ENCODE data around the gene TENT5D. TPM values are rescaled to one million over a fixed set of nuclear protein-coding genes. Genes with fewer than 3 reads are reported as not detected.

TENT5D gene
- total and polyA plus RNA-seq, 9 of the 15 experiments (the other 6 are each of a cell fraction or from before 2014, with no cell fraction given) = 0.08 to 0.41 (median 0.15) TPM; not detected in 1

DNA sequence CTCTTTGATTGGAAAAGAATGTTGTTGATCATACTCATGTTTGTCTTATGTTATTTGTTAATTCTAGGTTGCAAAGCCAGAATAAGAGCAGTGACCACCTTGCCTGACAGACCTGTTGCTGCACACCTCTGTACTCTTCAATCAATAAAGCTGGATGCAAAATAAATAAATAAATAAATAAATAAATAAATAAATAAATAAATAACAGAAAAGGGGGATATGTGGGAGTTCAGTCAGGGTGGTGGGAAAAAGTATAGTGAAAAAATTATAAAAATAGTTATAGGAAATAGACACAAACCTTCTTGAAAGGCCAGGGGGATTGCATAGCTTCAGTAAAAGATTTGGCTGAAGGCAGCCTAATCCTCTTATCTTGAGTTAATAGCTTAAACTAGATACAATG lies 51.3 kb downstream of the TENT5D start:
- H3K79me2 ChIP-seq (ENCODE audit: control insufficient read depth, insufficient read depth, low read length) = no peaks in the 10 kb centered on the region
- no peaks in the 10 kb centered on the region for H3K27me3 ChIP-seq (ENCODE audit: control insufficient read depth in 2 of 2, insufficient read depth in 2 of 2, low read length in 2 of 2)
- CTCF ChIA-PET (ENCODE audit: low intra/inter-chr PET ratio) = no interaction called here
- POLR2A ChIA-PET = no interaction called here
- no peak overlapping the region for H3K4me2 ChIP-seq (ENCODE audit: insufficient read depth, low read length)
- TF ChIP-seq CHCHD3 (CRISPR knock-in tag; IDR thresholded peaks at IDR 0.05) = no peak
- no peaks in the 10 kb centered on the region for H3K9me3 ChIP-seq (replicated peaks; ENCODE audit: control insufficient read depth, insufficient read depth, low read depth, low read length)
- H3K27ac ChIP-seq (ENCODE audit: extremely low read depth, low read depth, low read length) = no peak overlapping the region
- H3K4me3 ChIP-seq = no peak overlapping the region
- in situ Hi-C loops (cut with MboI) = no loop called here
- no peaks in the 10 kb centered on the region for H3K36me3 ChIP-seq (ENCODE audit: control insufficient read depth, insufficient read depth, low read length)
- DNase-seq (ENCODE audit: extremely low read depth in 1 of 4, low spot score in 3 of 4) (no peak), ATAC-seq (no peak), FAIRE-seq (no peak)
- no peaks in the 10 kb centered on the region for H4K20me1 ChIP-seq (replicated peaks; ENCODE audit: control insufficient read depth, insufficient read depth, low read length)
- BruUV-seq (replicated peaks) = no TSS peak
- H3K9ac ChIP-seq (ENCODE audit: insufficient read depth in 1 of 2, low read depth in 2 of 2, low read length in 2 of 2) = no peak overlapping the region
- intact Hi-C loops (cut with micrococcal nuclease) = no loop called here
- no peaks in the 10 kb centered on the region for H3K4me1 ChIP-seq (replicated peaks in 1 of 2; ENCODE audit: control insufficient read depth in 2 of 2, insufficient read depth in 2 of 2, low read length in 2 of 2)
- H2AFZ ChIP-seq (ENCODE audit: low read depth, low read length) = no peak overlapping the region
- H3K9me1 ChIP-seq (ENCODE audit: control insufficient read depth, insufficient read depth, low read length) = no peaks in the 10 kb centered on the region

DNA sequence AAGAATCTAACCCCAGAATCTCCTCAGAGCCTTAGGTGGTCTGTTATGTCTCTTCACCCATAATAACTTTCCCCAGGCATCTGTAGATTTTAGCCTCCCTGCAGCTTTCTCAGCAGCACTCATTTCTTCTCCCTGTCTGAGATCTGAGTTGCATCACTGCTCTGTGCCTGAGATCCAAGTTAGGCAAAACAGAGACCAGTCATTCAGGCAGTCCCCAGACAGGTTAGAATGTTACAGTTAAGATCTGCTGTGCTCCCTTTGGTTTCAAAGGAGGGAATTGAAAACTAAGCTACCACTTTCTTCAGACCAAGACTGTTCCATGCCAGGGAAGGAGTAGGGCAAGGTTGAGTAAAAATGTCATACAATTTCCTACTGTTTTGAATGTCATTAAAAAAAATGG lies 65.3 kb downstream of the TENT5D start:
- no peaks in the 10 kb centered on the region for H3K9me1 ChIP-seq (ENCODE audit: control insufficient read depth, insufficient read depth, low read length)
- no peaks in the 10 kb centered on the region for H3K4me1 ChIP-seq (replicated peaks in 1 of 2; ENCODE audit: control insufficient read depth in 2 of 2, insufficient read depth in 2 of 2, low read length in 2 of 2)
- H3K9me3 ChIP-seq (replicated peaks; ENCODE audit: control insufficient read depth, insufficient read depth, low read depth, low read length) = no peaks in the 10 kb centered on the region
- no peak overlapping the region for H3K27ac ChIP-seq (ENCODE audit: extremely low read depth, low read depth, low read length)
- TF ChIP-seq GABPB1 (CRISPR knock-in tag; IDR thresholded peaks at IDR 0.05) = no peak
- TF ChIP-seq, protein P1, sequence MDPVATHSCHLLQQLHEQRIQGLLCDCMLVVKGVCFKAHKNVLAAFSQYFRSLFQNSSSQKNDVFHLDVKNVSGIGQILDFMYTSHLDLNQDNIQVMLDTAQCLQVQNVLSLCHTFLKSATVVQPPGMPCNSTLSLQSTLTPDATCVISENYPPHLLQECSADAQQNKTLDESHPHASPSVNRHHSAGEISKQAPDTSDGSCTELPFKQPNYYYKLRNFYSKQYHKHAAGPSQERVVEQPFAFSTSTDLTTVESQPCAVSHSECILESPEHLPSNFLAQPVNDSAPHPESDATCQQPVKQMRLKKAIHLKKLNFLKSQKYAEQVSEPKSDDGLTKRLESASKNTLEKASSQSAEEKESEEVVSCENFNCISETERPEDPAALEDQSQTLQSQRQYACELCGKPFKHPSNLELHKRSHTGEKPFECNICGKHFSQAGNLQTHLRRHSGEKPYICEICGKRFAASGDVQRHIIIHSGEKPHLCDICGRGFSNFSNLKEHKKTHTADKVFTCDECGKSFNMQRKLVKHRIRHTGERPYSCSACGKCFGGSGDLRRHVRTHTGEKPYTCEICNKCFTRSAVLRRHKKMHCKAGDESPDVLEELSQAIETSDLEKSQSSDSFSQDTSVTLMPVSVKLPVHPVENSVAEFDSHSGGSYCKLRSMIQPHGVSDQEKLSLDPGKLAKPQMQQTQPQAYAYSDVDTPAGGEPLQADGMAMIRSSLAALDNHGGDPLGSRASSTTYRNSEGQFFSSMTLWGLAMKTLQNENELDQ (CRISPR knock-in tag; IDR thresholded peaks at IDR 0.05; ENCODE audit: borderline replicate concordance) = no peak
- no peak for TF ChIP-seq GATAD2B (IDR thresholded peaks at IDR 0.05; ENCODE audit: borderline replicate concordance)
- no peak for TF ChIP-seq SAP30 (IDR thresholded peaks at IDR 0.05; ENCODE audit: borderline replicate concordance, insufficient read depth, low read depth, low read length, poor library complexity, severe bottlenecking)
- TF ChIP-seq LARP7 (IDR thresholded peaks at IDR 0.05) = no peak
- TF ChIP-seq, protein P2, sequence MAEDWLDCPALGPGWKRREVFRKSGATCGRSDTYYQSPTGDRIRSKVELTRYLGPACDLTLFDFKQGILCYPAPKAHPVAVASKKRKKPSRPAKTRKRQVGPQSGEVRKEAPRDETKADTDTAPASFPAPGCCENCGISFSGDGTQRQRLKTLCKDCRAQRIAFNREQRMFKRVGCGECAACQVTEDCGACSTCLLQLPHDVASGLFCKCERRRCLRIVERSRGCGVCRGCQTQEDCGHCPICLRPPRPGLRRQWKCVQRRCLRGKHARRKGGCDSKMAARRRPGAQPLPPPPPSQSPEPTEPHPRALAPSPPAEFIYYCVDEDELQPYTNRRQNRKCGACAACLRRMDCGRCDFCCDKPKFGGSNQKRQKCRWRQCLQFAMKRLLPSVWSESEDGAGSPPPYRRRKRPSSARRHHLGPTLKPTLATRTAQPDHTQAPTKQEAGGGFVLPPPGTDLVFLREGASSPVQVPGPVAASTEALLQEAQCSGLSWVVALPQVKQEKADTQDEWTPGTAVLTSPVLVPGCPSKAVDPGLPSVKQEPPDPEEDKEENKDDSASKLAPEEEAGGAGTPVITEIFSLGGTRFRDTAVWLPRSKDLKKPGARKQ (CRISPR knock-in tag; IDR thresholded peaks at IDR 0.05) = no peak
- TF ChIP-seq TCFL5 (CRISPR knock-in tag; conservative IDR thresholded peaks at IDR 0.05) = no peak
- no peak for TF ChIP-seq ZNF644 (tag; IDR thresholded peaks at IDR 0.05; ENCODE audit: low read depth)
- H3K79me2 ChIP-seq (ENCODE audit: control insufficient read depth, insufficient read depth, low read length) = no peaks in the 10 kb centered on the region
- no peak overlapping the region for H3K4me2 ChIP-seq (ENCODE audit: insufficient read depth, low read length)
- no peak for FAIRE-seq
- BruUV-seq (replicated peaks) = no TSS peak
- intact Hi-C loops (cut with micrococcal nuclease) (no loop called here), in situ Hi-C loops (cut with MboI) (no loop called here)
- no peak overlapping the region for H3K4me3 ChIP-seq
- no peaks in the 10 kb centered on the region for H3K36me3 ChIP-seq (ENCODE audit: control insufficient read depth, insufficient read depth, low read length)
- no peaks in the 10 kb centered on the region for H3K27me3 ChIP-seq (ENCODE audit: control insufficient read depth in 2 of 2, insufficient read depth in 2 of 2, low read length in 2 of 2)
- H3K9ac ChIP-seq (ENCODE audit: insufficient read depth in 1 of 2, low read depth in 2 of 2, low read length in 2 of 2) = no peak overlapping the region
- peak; percentile 56 for ATAC-seq
- no peak overlapping the region for H2AFZ ChIP-seq (ENCODE audit: low read depth, low read length)
- H4K20me1 ChIP-seq (replicated peaks; ENCODE audit: control insufficient read depth, insufficient read depth, low read length) = no peaks in the 10 kb centered on the region
- DNase-seq (ENCODE audit: extremely low read depth in 1 of 4, low spot score in 3 of 4) = no peak
- ChIA-PET CTCF (ENCODE audit: low intra/inter-chr PET ratio) (no interaction called here), POLR2A (no interaction called here)

Measured in K562 (cell line).